RKO (cell line): ENCODE results near the gene DAAM1.

Experiments used
- DNase-seq: peaks from one replicate; pipeline ENCODE4 v3.0.0-alpha.2; 2016; ENCODE audit warnings: low spot score

Gene DAAM1

GRCh38 chr14:59314953-59315599 is 126.6 kb downstream of the DAAM1 start:
- no peak for DNase-seq

GRCh38 chr14:59316151-59316830 is 127.8 kb downstream of the DAAM1 start:
- no peak for DNase-seq

- no peak for DNase-seq
These were observed 128.9 kb downstream of the DAAM1 start for GRCh38 chr14:59317346-59317745.

GRCh38 chr14:59317798-59318505 is 129.5 kb downstream of the DAAM1 start:
- no peak for DNase-seq

GRCh38 chr14:59318908-59319307 is 130.4 kb downstream of the DAAM1 start:
- no peak for DNase-seq

DNA sequence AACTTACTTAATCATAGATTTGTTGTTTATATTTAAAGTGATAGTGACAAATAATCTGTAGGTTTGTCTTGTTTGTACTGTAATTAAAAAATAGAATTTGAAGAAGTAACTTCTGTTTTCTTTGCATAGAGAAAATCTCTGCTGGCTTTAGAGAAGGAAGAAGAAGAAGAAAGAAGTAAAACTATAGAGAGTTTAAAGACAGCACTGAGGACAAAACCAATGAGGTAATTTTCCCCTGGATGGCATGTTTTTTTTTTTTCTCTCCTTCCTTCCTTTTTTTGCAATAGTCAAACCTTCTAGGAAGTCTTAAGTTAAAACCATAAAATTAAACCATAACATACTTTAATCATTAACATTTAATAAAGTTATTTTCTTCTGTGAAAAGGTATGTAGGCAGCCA is 131.9 kb downstream of the DAAM1 start:
- no peak for DNase-seq

GRCh38 chr14:59320763-59321625 is 132.5 kb downstream of the DAAM1 start:
- no peak for DNase-seq

DNA sequence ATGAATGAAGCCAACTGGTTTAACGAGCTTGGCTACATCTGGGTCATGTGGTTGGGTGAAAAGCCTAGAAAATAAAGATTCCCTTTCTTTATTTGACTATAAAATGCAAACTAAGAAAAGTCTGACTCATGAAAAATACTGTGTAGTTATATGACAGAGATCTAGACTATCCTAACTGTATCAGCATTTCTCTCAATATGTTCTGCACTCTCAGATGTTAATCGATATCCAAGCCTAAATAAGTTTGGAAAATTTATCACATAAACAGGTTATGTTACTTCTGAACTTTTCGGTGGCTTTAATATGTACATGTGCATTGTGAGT is 133.1 kb downstream of the DAAM1 start:
- DNase-seq = no peak

GRCh38 chr14:59325906-59326305 is 137.4 kb downstream of the DAAM1 start:
- DNase-seq = no peak

DNA sequence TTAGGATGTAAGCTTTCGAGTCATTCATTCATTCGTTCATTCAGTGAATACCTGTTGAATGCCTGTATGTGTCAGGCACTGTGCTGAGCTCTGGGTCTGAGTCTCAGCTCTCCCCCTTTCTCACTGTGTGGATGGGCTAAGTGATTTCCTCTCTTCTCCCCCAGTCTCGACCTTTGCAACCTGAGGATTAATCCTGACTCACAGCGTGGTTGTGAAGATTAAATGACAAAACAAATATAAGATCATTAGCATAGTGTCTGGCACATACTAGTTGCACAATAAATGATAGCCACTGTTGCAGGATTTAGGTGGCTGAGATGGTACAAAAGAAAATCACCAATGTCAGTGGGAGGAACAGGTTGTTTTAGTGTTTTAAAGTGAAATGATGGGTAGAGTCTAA is 140.0 kb downstream of the DAAM1 start:
- DNase-seq = no peak

GRCh38 chr14:59330455-59330854 is 142.0 kb downstream of the DAAM1 start:
- DNase-seq = no peak

GRCh38 chr14:59331217-59331616 is 142.8 kb downstream of the DAAM1 start:
- no peak for DNase-seq

GRCh38 chr14:59332727-59333126 is 144.3 kb downstream of the DAAM1 start:
- no peak for DNase-seq

GRCh38 chr14:59333235-59333634 is 144.8 kb downstream of the DAAM1 start:
- DNase-seq = no peak

- DNase-seq = no peak
These were observed 145.2 kb downstream of the DAAM1 start for GRCh38 chr14:59333668-59334067.

GRCh38 chr14:59334253-59334652 is 145.8 kb downstream of the DAAM1 start:
- no peak for DNase-seq

GRCh38 chr14:59336098-59336497 is 147.6 kb downstream of the DAAM1 start:
- DNase-seq = no peak

- no peak for DNase-seq
These were observed 148.2 kb downstream of the DAAM1 start for GRCh38 chr14:59336706-59337105.

DNA sequence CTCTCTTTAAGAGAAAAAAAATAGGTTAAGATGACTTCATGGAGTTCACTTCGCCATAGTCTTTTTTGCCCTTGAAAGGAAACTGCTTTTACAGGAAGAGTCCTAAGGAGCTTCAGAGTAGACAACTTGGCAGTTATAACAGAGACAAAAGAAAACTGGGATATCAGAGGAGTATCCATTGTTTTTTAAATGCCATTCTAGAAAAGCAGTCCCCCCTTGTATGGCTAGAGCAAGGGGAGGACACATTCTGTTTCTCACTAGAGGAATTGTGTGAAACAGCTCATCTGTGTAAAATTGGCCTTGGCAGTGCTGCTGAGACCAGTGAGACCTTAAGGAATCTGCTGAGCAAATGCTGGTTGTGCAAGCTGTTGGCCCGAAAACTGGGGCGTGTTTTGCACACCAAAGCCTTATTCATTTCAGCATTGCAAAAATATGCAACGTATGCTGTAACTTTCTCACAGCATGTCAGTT is 148.7 kb downstream of the DAAM1 start:
- no peak for DNase-seq

DNA sequence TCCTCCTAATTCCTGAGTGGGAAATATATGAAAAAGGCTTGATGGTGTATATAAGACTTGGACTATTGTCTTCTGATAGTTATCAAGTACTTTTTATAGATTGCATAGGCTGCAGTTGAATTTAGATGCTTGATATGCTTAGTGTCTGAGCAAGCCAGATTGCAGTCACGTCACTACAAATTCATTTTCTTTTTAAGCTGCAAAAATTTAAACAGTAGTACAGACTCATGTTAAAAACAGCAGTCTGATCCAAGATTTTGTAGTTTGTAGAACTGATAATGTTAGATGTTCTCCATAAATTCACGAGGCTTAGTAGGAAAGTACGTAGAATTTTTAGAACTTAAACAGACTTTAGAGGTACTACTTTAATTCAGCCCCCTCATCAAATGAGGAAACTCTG is 150.3 kb downstream of the DAAM1 start:
- no peak for DNase-seq

- DNase-seq = no peak
These were observed 151.3 kb downstream of the DAAM1 start for GRCh38 chr14:59339524-59340330.
